Activated CD8-positive, alpha-beta T cell treated with anti-CD3 and anti-CD28 coated beads, Interleukin-2, amount 10 ng/mL, durations not matched to agents 7 days and 5 days (primary cell): ENCODE data around the gene S100A16. TPM values are rescaled to one million over a fixed set of nuclear protein-coding genes. Genes with fewer than 3 reads are reported as not detected.
A peak's percentile ranks its signal among the peaks of the same experiment; 100 is the strongest.
"Not testable (repeated sequence)": the region's sequence is repeated elsewhere in the genome, so short reads cannot be mapped to it uniquely, and the experiment has no call there.

ENCODE experiments used
- ATAC-seq: fragments of 150-1000 bp; cut with Tn5 transposase; one replicate; pipeline ENCODE4 v1.10.0; 2021; ENCODE audit warnings: moderate library complexity
- CTCF ChIA-PET: fragments of 350-600 bp; sonication (Branson Sonifier 250); formaldehyde crosslinking; loops from one replicate; lab custom pipeline; 2021; ENCODE audit warnings: antibody characterized with exemption; lab: Charles Lee
- POLR2A ChIA-PET: fragments of 350-600 bp; sonication (Branson Sonifier 250); formaldehyde crosslinking; loops from one replicate; lab custom pipeline; 2021; ENCODE audit warnings: antibody characterized with exemption; lab: Charles Lee
- DNase-seq: peaks from one replicate; pipeline ENCODE4 v3.0.0-alpha.2; 2020
- H3K27ac Mint-ChIP-seq: one replicate; pipeline ENCODE4 v1.8.0; 2021; ENCODE audit warnings: mild to moderate bottlenecking, mixed read lengths
- H3K27me3 Mint-ChIP-seq: one replicate; pipeline ENCODE4 v1.8.0; 2021; ENCODE audit warnings: low read depth, mixed read lengths
- H3K36me3 Mint-ChIP-seq: one replicate; pipeline ENCODE4 v1.8.0; 2021; ENCODE audit warnings: low read depth, mixed read lengths
- H3K4me1 Mint-ChIP-seq: one replicate; pipeline ENCODE4 v1.8.0; 2021; ENCODE audit warnings: low read depth, mixed read lengths
- H3K4me3 Mint-ChIP-seq: one replicate; pipeline ENCODE4 v1.8.0; 2021; ENCODE audit warnings: mild to moderate bottlenecking, mixed read lengths
- H3K9me3 Mint-ChIP-seq: one replicate; pipeline ENCODE4 v1.8.0; 2022; ENCODE audit warnings: mixed read lengths; ENCODE audit not compliant: insufficient read depth
- total RNA-seq, 2 experiments: library from RNA; stranded (reverse); gene quantifications; one replicate each; pipeline ENCODE4 v1.2.3, GENCODE V29; 2021

S100A16 gene
- total RNA-seq, 2 experiments from 2014 or later, result not detected

- peaks cover 34% of the 10 kb centered on the region for H3K36me3 Mint-ChIP-seq
- H3K27me3 Mint-ChIP-seq, result no peaks in the 10 kb centered on the region
- ATAC-seq (peak; percentile 67), DNase-seq (peak; percentile 43)
- H3K4me3 Mint-ChIP-seq, result no peak overlapping the region
- POLR2A ChIA-PET, result interaction anchor here (0.6 to 4.8 kb wide), 5 partner anchors 12 to 854 kb away, joined by 3 to 33 read pairs (median 3); partner anchors contain the start of genes CHTOP and S100A14
- peaks cover 49% of the 10 kb centered on the region for H3K4me1 Mint-ChIP-seq
- CTCF ChIA-PET, result interaction anchor here (2.0 kb wide), 1 partner anchor 11 kb away, joined by 6 read pairs; no protein-coding TSS in a partner anchor
- no peaks in the 10 kb centered on the region for H3K9me3 Mint-ChIP-seq
- H3K27ac Mint-ChIP-seq, result peak overlapping the region; percentile 84
These were observed 36.4 kb upstream of the S100A16 start for GRCh38 chr1:153649137-153649862.

GRCh38 chr1:153648000-153648643 lies 35.2 kb upstream of the S100A16 start:
- peaks cover 46% of the 10 kb centered on the region for H3K36me3 Mint-ChIP-seq
- H3K4me1 Mint-ChIP-seq, result peaks cover 57% of the 10 kb centered on the region
- no peak for DNase-seq
- ChIA-PET CTCF (no interaction called here), POLR2A (interaction anchor here (0.5 to 4.8 kb wide), 3 partner anchors 13 to 103 kb away, joined by 3 to 33 read pairs (median 3); partner anchors contain the start of genes CHTOP and S100A14)
- no peak for ATAC-seq
- no peaks in the 10 kb centered on the region for H3K9me3 Mint-ChIP-seq
- H3K27ac Mint-ChIP-seq, result no peak overlapping the region
- no peak overlapping the region for H3K4me3 Mint-ChIP-seq
- H3K27me3 Mint-ChIP-seq, result no peaks in the 10 kb centered on the region

GRCh38 chr1:153647346-153647714 lies 34.4 kb upstream of the S100A16 start:
- H3K9me3 Mint-ChIP-seq, result no peaks in the 10 kb centered on the region
- ATAC-seq (no peak), DNase-seq (no peak)
- peak overlapping the region; percentile 76 for H3K27ac Mint-ChIP-seq
- peaks cover 59% of the 10 kb centered on the region for H3K4me1 Mint-ChIP-seq
- no peak overlapping the region for H3K4me3 Mint-ChIP-seq
- H3K27me3 Mint-ChIP-seq, result no peaks in the 10 kb centered on the region
- POLR2A ChIA-PET, result interaction anchor here (0.6 to 4.8 kb wide), 2 partner anchors 13 to 14 kb away, joined by 3 to 33 read pairs; partner anchors contain the start of gene CHTOP
- CTCF ChIA-PET, result interaction anchor here (1.0 kb wide), 1 partner anchor 11 kb away, joined by 3 read pairs; the partner anchor contains the start of gene SNAPIN
- peaks cover 52% of the 10 kb centered on the region for H3K36me3 Mint-ChIP-seq

GRCh38 chr1:153646672-153647345 lies 33.9 kb upstream of the S100A16 start:
- H3K4me3 Mint-ChIP-seq, result no peak overlapping the region
- peak overlapping the region; percentile 77 for H3K27ac Mint-ChIP-seq
- DNase-seq (no peak), ATAC-seq (no peak)
- ChIA-PET POLR2A (interaction anchor here (0.6 to 4.8 kb wide), 2 partner anchors 12 to 14 kb away, joined by 3 to 33 read pairs; partner anchors contain the start of gene CHTOP), CTCF (interaction anchor here (0.9 to 1.3 kb wide), 3 partner anchors 12 to 74 kb away, joined by 3 to 4 read pairs (median 4); partner anchors contain the start of gene SNAPIN)
- no peaks in the 10 kb centered on the region for H3K27me3 Mint-ChIP-seq
- no peaks in the 10 kb centered on the region for H3K9me3 Mint-ChIP-seq
- H3K36me3 Mint-ChIP-seq, result peaks cover 57% of the 10 kb centered on the region
- H3K4me1 Mint-ChIP-seq, result peaks cover 59% of the 10 kb centered on the region

GRCh38 chr1:153643816-153644215 lies 30.9 kb upstream of the S100A16 start:
- ChIA-PET CTCF (interaction anchor here (1.3 to 2.8 kb wide), 5 partner anchors 9 to 133 kb away, joined by 3 to 13 read pairs (median 5); no protein-coding TSS in a partner anchor), POLR2A (interaction anchor here (0.7 to 2.5 kb wide), 4 partner anchors 7 to 28 kb away, joined by 3 to 24 read pairs (median 4); partner anchors contain the start of genes CHTOP and SNAPIN)
- Mint-ChIP-seq H3K4me1 (peaks cover 47% of the 10 kb centered on the region), H3K9me3 (no peaks in the 10 kb centered on the region), H3K27ac (no peak overlapping the region), H3K4me3 (no peak overlapping the region), H3K27me3 (no peaks in the 10 kb centered on the region), H3K36me3 (peaks cover 73% of the 10 kb centered on the region)
- ATAC-seq, result no peak
- no peak for DNase-seq

- CTCF ChIA-PET, result interaction anchor here (0.9 to 2.8 kb wide), 5 partner anchors 8 to 133 kb away, joined by 3 to 13 read pairs (median 5); no protein-coding TSS in a partner anchor
- H3K27me3 Mint-ChIP-seq, result no peaks in the 10 kb centered on the region
- ATAC-seq (no peak), DNase-seq (no peak)
- no peak overlapping the region for H3K4me3 Mint-ChIP-seq
- H3K36me3 Mint-ChIP-seq, result peaks cover 79% of the 10 kb centered on the region
- peaks cover 43% of the 10 kb centered on the region for H3K4me1 Mint-ChIP-seq
- POLR2A ChIA-PET, result interaction anchor here (0.7 to 2.5 kb wide), 4 partner anchors 8 to 28 kb away, joined by 3 to 24 read pairs (median 4); partner anchors contain the start of genes CHTOP and SNAPIN
- no peak overlapping the region for H3K27ac Mint-ChIP-seq
- no peaks in the 10 kb centered on the region for H3K9me3 Mint-ChIP-seq
These were observed 30.2 kb upstream of the S100A16 start for GRCh38 chr1:153643100-153643499.

- H3K27ac Mint-ChIP-seq, result no peak overlapping the region
- H3K9me3 Mint-ChIP-seq, result no peaks in the 10 kb centered on the region
- no peak for ATAC-seq
- ChIA-PET POLR2A (interaction anchor here (2.5 kb wide), 1 partner anchor 8 kb away, joined by 24 read pairs; the partner anchor contains the start of gene CHTOP), CTCF (no interaction called here)
- H3K27me3 Mint-ChIP-seq, result no peaks in the 10 kb centered on the region
- DNase-seq, result no peak
- H3K4me3 Mint-ChIP-seq, result no peak overlapping the region
- H3K36me3 Mint-ChIP-seq, result peaks cover 81% of the 10 kb centered on the region
- H3K4me1 Mint-ChIP-seq, result peaks cover 43% of the 10 kb centered on the region
These were observed 29.2 kb upstream of the S100A16 start for GRCh38 chr1:153642161-153642560.

- no peaks in the 10 kb centered on the region for H3K9me3 Mint-ChIP-seq
- no peak overlapping the region for H3K27ac Mint-ChIP-seq
- no peak for DNase-seq
- no peak overlapping the region for H3K4me3 Mint-ChIP-seq
- H3K4me1 Mint-ChIP-seq, result peaks cover 41% of the 10 kb centered on the region
- H3K36me3 Mint-ChIP-seq, result peaks cover 79% of the 10 kb centered on the region
- POLR2A ChIA-PET, result no interaction called here
- H3K27me3 Mint-ChIP-seq, result no peaks in the 10 kb centered on the region
- ATAC-seq, result no peak
- CTCF ChIA-PET, result no interaction called here
These were observed 27.9 kb upstream of the S100A16 start for GRCh38 chr1:153640861-153641260.

GRCh38 chr1:153640213-153640612 lies 27.3 kb upstream of the S100A16 start:
- H3K27ac Mint-ChIP-seq, DNase-seq, H3K4me3 Mint-ChIP-seq, H3K27me3 Mint-ChIP-seq, ATAC-seq, H3K9me3 Mint-ChIP-seq: not testable (repeated sequence)
- ChIA-PET POLR2A (interaction anchor here (0.7 to 0.8 kb wide), 2 partner anchors 10 to 31 kb away, joined by 4 read pairs; no protein-coding TSS in a partner anchor), CTCF (interaction anchor here (1.1 kb wide), 1 partner anchor 130 kb away, joined by 4 read pairs; no protein-coding TSS in a partner anchor)
- peaks cover 38% of the 10 kb centered on the region for H3K4me1 Mint-ChIP-seq
- H3K36me3 Mint-ChIP-seq, result peaks cover 75% of the 10 kb centered on the region

GRCh38 chr1:153639280-153639679 lies 26.3 kb upstream of the S100A16 start:
- peaks cover 72% of the 10 kb centered on the region for H3K36me3 Mint-ChIP-seq
- CTCF ChIA-PET, result interaction anchor here (1.1 kb wide), 1 partner anchor 129 kb away, joined by 4 read pairs; no protein-coding TSS in a partner anchor
- H3K4me1 Mint-ChIP-seq, result peaks cover 32% of the 10 kb centered on the region
- ATAC-seq (no peak), DNase-seq (no peak)
- no peaks in the 10 kb centered on the region for H3K27me3 Mint-ChIP-seq
- H3K9me3 Mint-ChIP-seq, result no peaks in the 10 kb centered on the region
- H3K4me3 Mint-ChIP-seq, result no peak overlapping the region
- no peak overlapping the region for H3K27ac Mint-ChIP-seq
- POLR2A ChIA-PET, result interaction anchor here (0.7 to 0.8 kb wide), 2 partner anchors 9 to 32 kb away, joined by 4 read pairs; no protein-coding TSS in a partner anchor
